ENCODE measurements around the gene RABEP2. TPM values are rescaled to one million over a fixed set of nuclear protein-coding genes. Genes with fewer than 3 reads are reported as not detected.

RABEP2 gene
- polyA plus RNA-seq, 4 donors = 17.7 to 25.8 (median 18.9) TPM

DNA sequence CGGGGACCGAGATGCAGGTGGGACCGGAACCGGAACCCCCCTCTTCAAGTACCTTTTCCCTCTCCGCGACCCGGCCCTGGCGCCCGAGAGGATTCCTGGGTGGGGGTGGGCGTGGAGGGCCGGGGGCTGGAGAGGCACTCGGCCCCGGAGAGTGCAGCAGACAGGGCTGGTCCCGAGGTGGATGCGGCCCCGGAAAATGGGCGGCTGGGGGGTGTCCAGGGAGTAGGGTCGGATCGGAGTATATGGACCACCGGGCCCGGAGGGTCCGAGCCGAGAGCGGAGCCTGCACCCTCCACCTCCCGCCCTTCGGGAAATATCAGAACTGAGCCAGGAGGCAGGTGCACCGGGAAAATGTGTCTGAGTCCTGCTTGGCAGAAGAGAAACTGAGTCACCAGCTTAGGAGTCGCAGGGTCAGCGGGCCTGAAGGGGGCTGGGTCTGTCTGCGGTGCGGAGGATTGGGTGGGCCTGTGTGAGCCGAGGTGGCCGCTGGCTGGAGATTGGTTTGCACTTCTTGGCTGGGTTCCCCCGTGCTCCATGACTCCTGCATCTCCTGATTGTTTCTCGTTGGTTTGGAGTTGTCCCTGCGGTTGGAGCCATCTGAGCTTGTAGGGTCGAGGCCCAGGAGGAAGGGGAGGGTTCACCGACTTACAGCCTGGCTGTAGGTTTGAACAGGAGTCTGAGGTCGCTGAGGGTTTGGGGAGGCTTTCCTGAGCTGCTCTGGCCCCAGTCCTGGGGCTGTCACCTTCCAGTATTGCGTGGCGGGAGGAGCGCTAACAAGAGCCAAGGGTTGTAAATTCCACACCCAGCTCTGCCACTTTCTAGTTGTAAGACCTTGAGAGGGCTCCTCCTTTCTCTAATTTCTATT, 60.9 kb downstream of the RABEP2 start:
- DNase-seq (ENCODE audit: low read depth in 4 of 4, low spot score in 3 of 4) = no peak

- no peak for DNase-seq (ENCODE audit: low read depth in 4 of 4, low spot score in 3 of 4)
Observed at GRCh38 chr16:28859326-28859725, 65.7 kb downstream of the RABEP2 start.

DNA sequence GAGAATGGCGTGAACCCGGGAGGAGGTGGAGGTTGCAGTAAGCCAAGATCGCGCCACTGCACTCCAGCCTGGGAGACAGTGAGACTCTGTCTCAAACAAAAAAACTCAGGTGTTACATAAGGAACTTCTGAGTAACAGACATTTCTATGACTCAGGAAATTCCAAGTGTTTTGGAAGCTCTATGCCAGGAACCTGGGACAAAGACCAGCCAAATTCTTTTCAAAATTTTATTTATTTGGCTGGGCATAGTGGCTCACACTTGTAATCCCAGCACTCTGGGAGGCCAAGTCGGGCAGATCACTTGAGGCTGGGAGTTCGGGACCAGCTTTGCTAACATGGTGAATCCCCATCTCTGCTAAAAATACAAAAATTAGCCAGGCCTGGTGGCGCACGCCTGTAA, 66.6 kb downstream of the RABEP2 start:
- DNase-seq (ENCODE audit: low read depth in 4 of 4, low spot score in 3 of 4) = no peak

Other genes with a start within 250 kb of the RABEP2 start
- gene EIF3C, start 213.8 kb downstream of the RABEP2 start, polyA plus RNA-seq (ENCODE audit: insufficient read length in 4 of 4) = 100 to 1,000 TPM; 402 to 594 (median 528) TPM
- gene NPIPB9, start 173.5 kb downstream of the RABEP2 start, polyA plus RNA-seq (ENCODE audit: insufficient read length in 4 of 4) = 1 to 10 TPM in 3 of 4 donors, under 1 TPM in 1; 1.00 to 2.0 (median 1.3) TPM
- 100 to 1,000 TPM in 2 of 4 donors, 10 to 100 TPM in 2; 92.5 to 130 (median 105) TPM for gene ATXN2L, start 102.2 kb downstream of the RABEP2 start, polyA plus RNA-seq (ENCODE audit: insufficient read length in 4 of 4)
- 100 to 1,000 TPM; 201 to 235 (median 207) TPM for gene TUFM, start 78.9 kb downstream of the RABEP2 start, polyA plus RNA-seq (ENCODE audit: insufficient read length in 4 of 4)
- 10 to 100 TPM; 61.7 to 80.0 (median 62.6) TPM for gene SH2B1, start 61.4 kb downstream of the RABEP2 start, polyA plus RNA-seq (ENCODE audit: insufficient read length in 4 of 4)
- gene ATP2A1, start 46.8 kb downstream of the RABEP2 start, polyA plus RNA-seq (ENCODE audit: insufficient read length in 4 of 4) = 1 to 10 TPM; 3.0 to 5.0 (median 4.1) TPM
- 1 to 10 TPM; 3.3 to 5.3 (median 3.9) TPM for gene CD19, start 6.7 kb upstream of the RABEP2 start, polyA plus RNA-seq (ENCODE audit: insufficient read length in 4 of 4)
- gene NFATC2IP, start 25.7 kb upstream of the RABEP2 start, polyA plus RNA-seq (ENCODE audit: insufficient read length in 4 of 4) = 10 to 100 TPM; 30.7 to 40.7 (median 33.2) TPM
- 10 to 100 TPM; 38.8 to 61.7 (median 41.5) TPM for gene SPNS1, start 49.5 kb upstream of the RABEP2 start, polyA plus RNA-seq (ENCODE audit: insufficient read length in 4 of 4)
- 10 to 100 TPM in 1 of 4 donors, 1 to 10 TPM in 3; 4.5 to 10.1 (median 5.7) TPM for gene LAT, start 59.8 kb upstream of the RABEP2 start, polyA plus RNA-seq (ENCODE audit: insufficient read length in 4 of 4)

Data from right renal pelvis (tissue), 4 donors.